Progenitor cell of endocrine pancreas (in vitro differentiated cells): ENCODE data around the gene KCNE3. TPM values are rescaled to one million over a fixed set of nuclear protein-coding genes. Genes with fewer than 3 reads are reported as not detected.

Experiments
- DNase-seq: peaks from one replicate; pipeline ENCODE4 v3.0.0; 2021; ENCODE audit warnings: low spot score; ENCODE audit not compliant: unreplicated experiment
- H3K27ac Mint-ChIP-seq: 2 replicates; pipeline ENCODE4 v1.8.0; 2021; ENCODE audit warnings: mild to moderate bottlenecking, moderate library complexity, mixed read lengths
- H3K27me3 Mint-ChIP-seq: 2 replicates; pipeline ENCODE4 v1.8.0; 2021; ENCODE audit warnings: mixed read lengths
- H3K36me3 Mint-ChIP-seq: 2 replicates; pipeline ENCODE4 v1.8.0; 2022; ENCODE audit warnings: mixed read lengths; ENCODE audit not compliant: insufficient read depth
- H3K4me1 Mint-ChIP-seq: 2 replicates; pipeline ENCODE4 v1.8.0; 2021; ENCODE audit warnings: low read depth, mixed read lengths
- H3K4me3 Mint-ChIP-seq: 2 replicates; pipeline ENCODE4 v1.8.0; 2021; ENCODE audit warnings: low read depth, mild to moderate bottlenecking, moderate library complexity, mixed read lengths
- H3K9me3 Mint-ChIP-seq: 2 replicates; pipeline ENCODE4 v1.8.0; 2021; ENCODE audit warnings: low read depth, mixed read lengths
- long read RNA-seq: library from polyadenylated mRNA; unstranded; transcript quantifications from one replicate; pipeline ENCODE4 v2.0.0, GENCODE V29; 2020
- total RNA-seq: library from RNA; stranded (reverse); gene quantifications from 2 replicates; pipeline ENCODE4 v1.2.1, GENCODE V29; 2021
- TF ChIP-seq, protein P1 (sequence below): fragments of 200-600 bp; sonication (generic); IDR thresholded peaks from one replicate; pipeline ENCODE4 v1.5.0; 2021; ENCODE audit warnings: antibody characterized with exemption, mild to moderate bottlenecking; ENCODE audit not compliant: unreplicated experiment

KCNE3 gene
- 1.0 and 1.9 TPM in 2 replicates for total RNA-seq
- long read RNA-seq, result 0 reads

GRCh38 chr11:74466916-74467885 lies at the start of gene KCNE3:
Gene KCNE3, minus strand, starts transcription at chr11:74467549. Its CDS starts 9,986 bp downstream, at chr11:74457563.
- Mint-ChIP-seq H3K27me3 (peaks cover 57% of the 10 kb centered on the region), H3K27ac (no peak within 1 kb of the TSS), H3K4me3 (peak within 1 kb of the TSS; percentile 67), H3K9me3 (no peaks in the 10 kb centered on the region), H3K4me1 (peaks cover 2% of the 10 kb centered on the region), H3K36me3 (no peaks in the 10 kb centered on the region)
- DNase-seq, result no peak
- TF ChIP-seq, protein P1, sequence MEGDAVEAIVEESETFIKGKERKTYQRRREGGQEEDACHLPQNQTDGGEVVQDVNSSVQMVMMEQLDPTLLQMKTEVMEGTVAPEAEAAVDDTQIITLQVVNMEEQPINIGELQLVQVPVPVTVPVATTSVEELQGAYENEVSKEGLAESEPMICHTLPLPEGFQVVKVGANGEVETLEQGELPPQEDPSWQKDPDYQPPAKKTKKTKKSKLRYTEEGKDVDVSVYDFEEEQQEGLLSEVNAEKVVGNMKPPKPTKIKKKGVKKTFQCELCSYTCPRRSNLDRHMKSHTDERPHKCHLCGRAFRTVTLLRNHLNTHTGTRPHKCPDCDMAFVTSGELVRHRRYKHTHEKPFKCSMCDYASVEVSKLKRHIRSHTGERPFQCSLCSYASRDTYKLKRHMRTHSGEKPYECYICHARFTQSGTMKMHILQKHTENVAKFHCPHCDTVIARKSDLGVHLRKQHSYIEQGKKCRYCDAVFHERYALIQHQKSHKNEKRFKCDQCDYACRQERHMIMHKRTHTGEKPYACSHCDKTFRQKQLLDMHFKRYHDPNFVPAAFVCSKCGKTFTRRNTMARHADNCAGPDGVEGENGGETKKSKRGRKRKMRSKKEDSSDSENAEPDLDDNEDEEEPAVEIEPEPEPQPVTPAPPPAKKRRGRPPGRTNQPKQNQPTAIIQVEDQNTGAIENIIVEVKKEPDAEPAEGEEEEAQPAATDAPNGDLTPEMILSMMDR, result no peak

DNA sequence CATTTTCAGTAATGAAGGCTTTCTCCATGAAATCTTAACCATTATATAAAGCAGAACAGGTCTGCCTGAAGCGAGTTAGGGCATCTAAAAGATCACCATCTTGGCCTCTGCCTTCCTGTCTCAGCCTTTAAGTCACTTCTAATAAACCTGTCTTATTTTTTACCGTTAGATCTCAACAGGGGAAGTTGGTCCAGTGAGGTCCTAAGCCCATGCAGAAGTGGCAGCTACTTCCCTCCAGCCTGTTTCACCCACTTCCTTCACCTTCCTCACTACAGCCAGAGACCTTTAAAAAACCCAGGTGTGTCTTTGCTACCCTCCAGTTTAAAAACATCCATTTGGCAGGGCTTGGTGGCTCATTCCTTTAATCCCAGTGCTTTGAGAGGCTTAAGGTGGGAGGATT lies 40.2 kb upstream of the KCNE3 start:
- Mint-ChIP-seq H3K27me3 (no peaks in the 10 kb centered on the region), H3K4me3 (no peak overlapping the region)
- TF ChIP-seq, protein P1, result no peak

DNA sequence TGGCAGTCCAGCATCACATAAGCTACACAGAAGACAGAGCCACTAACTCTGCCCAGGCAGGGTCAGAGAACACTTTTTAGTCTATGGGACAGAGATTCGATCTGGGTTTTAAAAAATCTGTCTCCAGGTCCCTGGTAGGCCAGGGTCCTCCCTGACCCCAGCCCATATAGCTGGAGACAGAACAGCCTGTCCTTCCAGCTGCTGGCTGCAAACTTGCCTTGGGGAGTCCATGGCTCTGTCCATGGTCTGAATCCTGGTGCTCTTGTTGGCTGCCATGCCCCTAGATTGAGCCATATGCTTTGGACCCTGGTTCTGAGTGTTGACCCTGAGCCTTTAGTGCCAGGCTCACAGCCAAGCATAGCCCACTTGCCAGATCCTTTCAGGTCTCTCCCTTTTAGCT lies 39.5 kb upstream of the KCNE3 start:
- H3K36me3 Mint-ChIP-seq, result no peaks in the 10 kb centered on the region
- H3K27me3 Mint-ChIP-seq, result no peaks in the 10 kb centered on the region
- H3K4me1 Mint-ChIP-seq, result no peaks in the 10 kb centered on the region
- H3K27ac Mint-ChIP-seq, result no peak overlapping the region
- TF ChIP-seq, protein P1, result no peak
- DNase-seq, result no peak
- no peak overlapping the region for H3K4me3 Mint-ChIP-seq
- H3K9me3 Mint-ChIP-seq, result peaks cover 4% of the 10 kb centered on the region

More for the DNA sequence above, 40.2 kb upstream of the KCNE3 start:
- H3K36me3 Mint-ChIP-seq, result no peaks in the 10 kb centered on the region
- peaks cover 2% of the 10 kb centered on the region for H3K4me1 Mint-ChIP-seq
- H3K27ac Mint-ChIP-seq, result no peak overlapping the region
- DNase-seq, result no peak
- H3K9me3 Mint-ChIP-seq, result no peaks in the 10 kb centered on the region

- H3K9me3 Mint-ChIP-seq, result peaks cover 9% of the 10 kb centered on the region
- TF ChIP-seq, protein P1, result no peak
- no peak overlapping the region for H3K27ac Mint-ChIP-seq
- no peak for DNase-seq
- no peak overlapping the region for H3K4me3 Mint-ChIP-seq
- no peaks in the 10 kb centered on the region for H3K36me3 Mint-ChIP-seq
- H3K27me3 Mint-ChIP-seq, result no peaks in the 10 kb centered on the region
- no peaks in the 10 kb centered on the region for H3K4me1 Mint-ChIP-seq
Observed at GRCh38 chr11:74505911-74506310, 38.6 kb upstream of the KCNE3 start.

- H3K27ac Mint-ChIP-seq, result no peak overlapping the region
- DNase-seq, result no peak
- H3K36me3 Mint-ChIP-seq, result no peaks in the 10 kb centered on the region
- no peaks in the 10 kb centered on the region for H3K4me1 Mint-ChIP-seq
- no peaks in the 10 kb centered on the region for H3K27me3 Mint-ChIP-seq
- TF ChIP-seq, protein P1, result no peak
- H3K9me3 Mint-ChIP-seq, result peaks cover 9% of the 10 kb centered on the region
- no peak overlapping the region for H3K4me3 Mint-ChIP-seq
Observed at GRCh38 chr11:74504100-74504691, 36.8 kb upstream of the KCNE3 start.
